ENCODE measurements around the gene LIM2.

- TF ChIP-seq, protein P1, sequence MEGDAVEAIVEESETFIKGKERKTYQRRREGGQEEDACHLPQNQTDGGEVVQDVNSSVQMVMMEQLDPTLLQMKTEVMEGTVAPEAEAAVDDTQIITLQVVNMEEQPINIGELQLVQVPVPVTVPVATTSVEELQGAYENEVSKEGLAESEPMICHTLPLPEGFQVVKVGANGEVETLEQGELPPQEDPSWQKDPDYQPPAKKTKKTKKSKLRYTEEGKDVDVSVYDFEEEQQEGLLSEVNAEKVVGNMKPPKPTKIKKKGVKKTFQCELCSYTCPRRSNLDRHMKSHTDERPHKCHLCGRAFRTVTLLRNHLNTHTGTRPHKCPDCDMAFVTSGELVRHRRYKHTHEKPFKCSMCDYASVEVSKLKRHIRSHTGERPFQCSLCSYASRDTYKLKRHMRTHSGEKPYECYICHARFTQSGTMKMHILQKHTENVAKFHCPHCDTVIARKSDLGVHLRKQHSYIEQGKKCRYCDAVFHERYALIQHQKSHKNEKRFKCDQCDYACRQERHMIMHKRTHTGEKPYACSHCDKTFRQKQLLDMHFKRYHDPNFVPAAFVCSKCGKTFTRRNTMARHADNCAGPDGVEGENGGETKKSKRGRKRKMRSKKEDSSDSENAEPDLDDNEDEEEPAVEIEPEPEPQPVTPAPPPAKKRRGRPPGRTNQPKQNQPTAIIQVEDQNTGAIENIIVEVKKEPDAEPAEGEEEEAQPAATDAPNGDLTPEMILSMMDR (conservative IDR thresholded peaks at IDR 0.05; ENCODE audit: low read length) = no peak
- TF ChIP-seq EZH2phosphoT487 (IDR thresholded peaks at IDR 0.05; ENCODE audit: borderline replicate concordance, low read depth, low read length) = no peak
Measured at GRCh38 chr19:51427201-51427600, 39.4 kb upstream of the LIM2 start.
